HCT116 (cell line): ENCODE measurements around the gene PFKFB3. TPM values are rescaled to one million over a fixed set of nuclear protein-coding genes. Genes with fewer than 3 reads are reported as not detected.

ENCODE experiments used
- ATAC-seq: fragments of 200-7000 bp; cut with Tn5 transposase; 2 replicates; pipeline ENCODE4 v1.9.1; 2020; ENCODE audit warnings: mild to moderate bottlenecking, moderate library complexity
- BruUV-seq: library from RNA; stranded (reverse); fragments of 400-500 nt; replicated peaks from 2 replicates; lab custom pipeline; 2021; lab: Mats Ljungman, UMichigan
- CTCF ChIA-PET: fragments of 300-600 bp; sonication (Branson Sonifier 250); formaldehyde crosslinking; loops from one replicate; lab custom pipeline; 2021; ENCODE audit warnings: antibody characterized with exemption; lab: Charles Lee
- POLR2A ChIA-PET: fragments of 300-600, 350-600 bp; sonication (Branson Sonifier 250); formaldehyde crosslinking; loops from one replicate; lab custom pipeline; 2021; ENCODE audit warnings: antibody characterized with exemption; lab: Charles Lee
- RAD21 ChIA-PET, 2 experiments: fragments of 300-600 bp; sonication (Branson Sonifier 250); formaldehyde crosslinking; loops; one replicate each; lab custom pipeline; 2023; ENCODE audit warnings: low total read pairs in 2 of 2; ENCODE audit not compliant: uncharacterized antibody in 2 of 2, unreplicated experiment in 2 of 2, low non-redundant PET in 1 of 2; lab: Charles Lee
- DNase-seq: peaks from one replicate; pipeline ENCODE4 v3.0.0-alpha.2; 2010; ENCODE audit warnings: low read depth, low spot score
- H2AFZ ChIP-seq: fragments of 200-600 bp; shearing (Covaris generic), sonication (generic); 2 replicates; pipeline ENCODE4 v1.6.1; 2017; ENCODE audit warnings: low read depth, mixed run types, mixed read lengths, antibody characterized with exemption, low read length; ENCODE audit not compliant: poor library complexity, severe bottlenecking
- H3K27ac ChIP-seq: 2 replicates; pipeline ENCODE4 v1.5.1; 2012; ENCODE audit warnings: low read depth, low read length
- H3K27me3 ChIP-seq: fragments of 200-600 bp; sonication (generic); 2 replicates; pipeline ENCODE4 v1.6.1; 2016; ENCODE audit warnings: mixed run types, low read length, mixed read lengths; ENCODE audit not compliant: insufficient read depth
- H3K36me3 ChIP-seq, 2 experiments: fragments of 200-500 bp in 1 of 2; fragments of 200-600 bp in 1 of 2; sonication (Bioruptor generic) in 1 of 2; sonication (generic) in 1 of 2; 2 replicates each; pipeline versions ENCODE4 v1.5.1 to v1.6.1; 2014 to 2016; ENCODE audit warnings: low read length in 2 of 2, inconsistent platforms in 1 of 2, mixed read lengths in 1 of 2, mixed run types in 1 of 2; ENCODE audit not compliant: insufficient read depth in 2 of 2, control insufficient read depth in 1 of 2
- H3K4me1 ChIP-seq, 2 experiments: fragments of 200-600 bp in 1 of 2; sonication (generic) in 1 of 2; 2 replicates each; pipeline versions ENCODE4 v1.5.1 to v1.6.1; 2012 to 2017; ENCODE audit warnings: low read length in 2 of 2, inconsistent platforms in 1 of 2, mild to moderate bottlenecking in 1 of 2, mixed read lengths in 1 of 2, mixed run types in 1 of 2, moderate library complexity in 1 of 2; ENCODE audit not compliant: insufficient read depth in 2 of 2, control insufficient read depth in 1 of 2
- H3K4me2 ChIP-seq: fragments of 200-600 bp; sonication (generic); 2 replicates; pipeline ENCODE4 v1.6.1; 2017; ENCODE audit warnings: mixed run types, low read length, mixed read lengths
- H3K4me3 ChIP-seq, 2 experiments: fragments of 200-600 bp in 1 of 2; sonication (generic) in 1 of 2; replicated peaks in 1 of 2; 2 replicates each; pipeline ENCODE4 v1.5.1; 2011 to 2016; ENCODE audit warnings: low read length in 2 of 2, control low read depth in 1 of 2, low read depth in 1 of 2, mild to moderate bottlenecking in 1 of 2, mixed read lengths in 1 of 2, mixed run types in 1 of 2
- H3K79me2 ChIP-seq: fragments of 200-600 bp; sonication (generic); 2 replicates; pipeline ENCODE4 v1.6.1; 2017; ENCODE audit warnings: mild to moderate bottlenecking, mixed run types, low read length, moderate library complexity, mixed read lengths; ENCODE audit not compliant: insufficient read depth
- H3K9ac ChIP-seq: fragments of 200-600 bp; sonication (generic); 2 replicates; pipeline ENCODE4 v1.6.1; 2016; ENCODE audit warnings: low read length, mixed read lengths
- H3K9me2 ChIP-seq: fragments of 200-600 bp; sonication (generic), shearing (Covaris generic); 2 replicates; pipeline ENCODE4 v1.6.1; 2017; ENCODE audit warnings: mixed run types, mild to moderate bottlenecking, moderate library complexity; ENCODE audit not compliant: insufficient read depth
- H3K9me3 ChIP-seq, 2 experiments: fragments of 200-500 bp in 1 of 2; fragments of 200-600 bp in 1 of 2; sonication (Bioruptor generic) in 1 of 2; sonication (generic) in 1 of 2; 2 replicates each; pipeline ENCODE4 v1.6.1; 2014 to 2017; ENCODE audit warnings: low read length in 2 of 2, mixed read lengths in 2 of 2, inconsistent platforms in 1 of 2, low read depth in 1 of 2, mild to moderate bottlenecking in 1 of 2, mixed run types in 1 of 2, moderate library complexity in 1 of 2; ENCODE audit not compliant: control insufficient read depth in 1 of 2, insufficient read depth in 1 of 2
- H4K20me1 ChIP-seq: fragments of 200-600 bp; sonication (generic), shearing (Covaris generic); 2 replicates; pipeline ENCODE4 v1.6.1; 2017; ENCODE audit warnings: mixed run types, mild to moderate bottlenecking, moderate library complexity; ENCODE audit not compliant: insufficient read depth
- EGR1 ChIP-seq: IDR thresholded peaks from 2 replicates; pipeline ENCODE4 v1.6.1; 2012; ENCODE audit warnings: low read depth
- ELF1 ChIP-seq: IDR thresholded peaks from 2 replicates; pipeline ENCODE4 v1.6.1; 2012; ENCODE audit warnings: low read depth, borderline replicate concordance
- POLR2A ChIP-seq: IDR thresholded peaks from 2 replicates; pipeline ENCODE4 v1.7.0; 2011; ENCODE audit warnings: borderline replicate concordance; ENCODE audit not compliant: insufficient read depth, insufficient read length; ENCODE audit errors: extremely low read depth
- POLR2AphosphoS5 ChIP-seq: IDR thresholded peaks from 2 replicates; pipeline ENCODE4 v1.6.1; 2011; ENCODE audit warnings: mild to moderate bottlenecking, low read depth, low read length, moderate library complexity
- RAD21 ChIP-seq: IDR thresholded peaks from 2 replicates; pipeline ENCODE4 v1.6.1; 2012; ENCODE audit warnings: low read depth, mild to moderate bottlenecking
- SRF ChIP-seq: IDR thresholded peaks from 2 replicates; pipeline ENCODE4 v1.6.1; 2012; ENCODE audit warnings: low read depth
- TCF7L2 ChIP-seq: IDR thresholded peaks from 2 replicates; pipeline ENCODE4 v1.7.0; 2011; ENCODE audit warnings: borderline replicate concordance, inconsistent platforms; ENCODE audit not compliant: insufficient read depth, insufficient read length; ENCODE audit errors: extremely low read depth
- ZBTB33 ChIP-seq: IDR thresholded peaks from 2 replicates; pipeline ENCODE4 v1.6.1; 2011; ENCODE audit warnings: mild to moderate bottlenecking, low read length, moderate library complexity; ENCODE audit not compliant: insufficient replicate concordance; ENCODE audit errors: extremely low read depth
- intact Hi-C: fragments of 100-400 bp; cut with micrococcal nuclease; formaldehyde crosslinking; loops from 2 replicates; pipeline ENCODE4 v1.10.0; 2022
- total RNA-seq: library from RNA; stranded (reverse); gene quantifications from one replicate; pipeline ENCODE4 v1.2.1, GENCODE V29; 2021; ENCODE audit not compliant: unreplicated experiment
- TF ChIP-seq, protein P1 (sequence below): IDR thresholded peaks from 2 replicates; pipeline ENCODE4 v1.6.1; 2012

Gene PFKFB3
- total RNA-seq, 1 experiment from 2014 or later = 50.8 TPM

DNA sequence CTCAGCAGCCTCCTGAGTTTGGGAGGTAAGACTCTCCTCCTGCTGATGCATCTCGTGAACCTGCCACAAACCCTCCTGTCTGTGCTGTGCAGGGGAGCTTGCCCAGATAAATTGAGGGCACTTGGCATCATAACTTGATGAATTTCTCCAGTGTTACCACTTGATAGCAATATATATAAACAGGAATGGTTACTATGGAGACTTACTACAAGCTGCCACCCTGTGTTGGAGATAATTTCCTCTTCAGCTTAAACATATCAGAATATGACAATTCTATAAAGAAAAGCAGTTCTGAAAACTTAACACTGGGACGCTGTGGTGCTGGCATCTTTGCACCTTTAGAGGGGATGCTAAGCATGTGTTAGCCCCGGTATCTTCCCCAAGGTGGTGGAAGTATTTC, 14.9 kb downstream of the PFKFB3 start:
- Histone ChIP-seq H3K27ac (no peak overlapping the region), H3K36me3 (peaks cover 25 to 31% of the 10 kb centered on the region in 2 experiments; a peak in 3 of 4 replicates), H3K9me3 (no peaks in the 10 kb centered on the region), H3K4me3 (no peak overlapping the region), H3K9ac (no peak overlapping the region)
- CTCF ChIA-PET = interaction anchor here (1.4 kb wide), 1 partner anchor 184 kb away, joined by 4 read pairs; no protein-coding TSS in a partner anchor
- TF ChIP-seq POLR2A (no peak), ZBTB33 (no peak)
- TF ChIP-seq, all 23 proteins: peak for 0
- BruUV-seq = no TSS peak
- ATAC-seq = no peak
- ChIA-PET RAD21 (no interaction called here), POLR2A (no interaction called here)
- peaks cover 5% of the 10 kb centered on the region; the same call in 1 of the 2 replicates for H3K79me2 ChIP-seq
- no peak overlapping the region for H2AFZ ChIP-seq
- intact Hi-C loops = no loop called here
- H3K27me3 ChIP-seq = no peaks in the 10 kb centered on the region
- no peak overlapping the region for H3K4me2 ChIP-seq
- H4K20me1 ChIP-seq = no peaks in the 10 kb centered on the region
- no peak for DNase-seq
- peaks cover 12% of the 10 kb centered on the region in 2 experiments; a peak in 3 of 4 replicates for H3K4me1 ChIP-seq
- no peaks in the 10 kb centered on the region for H3K9me2 ChIP-seq

DNA sequence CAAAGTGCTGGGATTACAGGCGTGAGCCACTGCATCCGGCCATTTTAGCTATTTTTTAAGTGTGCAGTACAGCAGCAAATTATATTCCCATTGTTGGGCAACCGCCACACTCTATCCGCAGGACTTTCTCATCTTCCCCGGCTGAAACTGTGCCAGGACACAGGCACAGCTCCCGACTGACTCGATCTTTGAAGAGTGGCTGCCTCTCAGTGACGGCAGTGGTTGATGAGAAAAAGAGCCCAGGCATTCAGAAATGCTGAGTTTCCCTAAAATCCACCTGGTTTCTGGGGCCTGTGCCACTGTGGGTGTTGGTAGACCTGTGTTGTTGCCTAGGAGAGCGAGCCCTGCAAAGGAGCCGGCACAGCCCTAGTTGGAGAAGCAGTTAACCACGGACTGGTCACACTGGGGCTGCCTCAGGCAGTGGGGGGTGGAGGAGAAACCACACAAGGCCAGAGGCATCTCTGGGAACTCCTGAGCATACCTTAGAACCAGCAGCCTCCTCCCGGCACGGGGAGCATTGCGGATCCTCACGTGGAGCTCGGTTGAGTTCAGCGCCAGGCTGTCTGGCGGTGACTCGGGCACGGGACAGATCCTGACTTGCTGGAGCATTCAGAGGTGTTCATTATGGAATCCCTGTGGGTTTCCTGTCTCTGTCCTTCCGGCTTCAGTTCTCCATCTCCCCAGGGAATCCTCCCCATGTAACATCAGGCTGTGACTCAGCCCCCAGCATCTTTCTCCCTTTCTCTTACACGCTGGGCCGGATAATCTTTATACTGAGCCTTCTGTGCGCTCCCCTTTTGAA, 16.2 kb downstream of the PFKFB3 start:
- DNase-seq = no peak
- TF ChIP-seq RAD21 = no peak
- TF ChIP-seq, protein P1, sequence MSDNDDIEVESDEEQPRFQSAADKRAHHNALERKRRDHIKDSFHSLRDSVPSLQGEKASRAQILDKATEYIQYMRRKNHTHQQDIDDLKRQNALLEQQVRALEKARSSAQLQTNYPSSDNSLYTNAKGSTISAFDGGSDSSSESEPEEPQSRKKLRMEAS = no peak
- TF ChIP-seq EGR1 = no peak
- TF ChIP-seq TCF7L2 = no peak
- TF ChIP-seq SRF = no peak
- TF ChIP-seq POLR2AphosphoS5 = no peak
- no peak for TF ChIP-seq ELF1
- H3K9me3 ChIP-seq = no peaks in the 10 kb centered on the region
- H4K20me1 ChIP-seq = no peaks in the 10 kb centered on the region
- RAD21 ChIA-PET = no interaction called here
- CTCF ChIA-PET = no interaction called here
- no peaks in the 10 kb centered on the region for H3K79me2 ChIP-seq
- H3K36me3 ChIP-seq = peaks cover 28 to 32% of the 10 kb centered on the region in 2 experiments; a peak in 3 of 4 replicates
- intact Hi-C loops = no loop called here
- no peak overlapping the region for H3K9ac ChIP-seq
- ATAC-seq = no peak
- no peak overlapping the region for H3K27ac ChIP-seq
- POLR2A ChIA-PET = no interaction called here
- no peak overlapping the region for H3K4me2 ChIP-seq
- no peaks in the 10 kb centered on the region for H3K9me2 ChIP-seq
- H3K27me3 ChIP-seq = no peaks in the 10 kb centered on the region
- H2AFZ ChIP-seq = no peak overlapping the region
- H3K4me3 ChIP-seq = no peak overlapping the region
- no TSS peak for BruUV-seq
- peaks cover 12 to 15% of the 10 kb centered on the region in 2 experiments; a peak in 3 of 4 replicates for H3K4me1 ChIP-seq
